ENCODE data around the gene POLR2B. TPM values are rescaled to one million over a fixed set of nuclear protein-coding genes. Genes with fewer than 3 reads are reported as not detected.

The POLR2B gene
- total RNA-seq, 1 experiment from 2014 or later = 108 TPM

- Mint-ChIP-seq H3K4me3 (0 out of 5 replicates have a peak overlapping the region, but pooled peaks of 1 of the 2 experiments have one; percentile 0), H3K27me3 (ENCODE audit: low read depth) (no peaks in the 10 kb centered on the region), H3K36me3 (ENCODE audit: insufficient read depth in 1 of 3, low read depth in 3 of 3) (peaks cover 8 to 18% (median 8%) of the 10 kb centered on the region in 3 experiments), H3K9me3 (no peaks in the 10 kb centered on the region; a peak in 1 of 5 replicates), H3K27ac (peak overlapping the region in 2 of 3 experiments; percentile 6 to 40; a peak in 3 of 7 replicates), H3K4me1 (peaks cover 8 to 13% of the 10 kb centered on the region in 2 experiments; a peak in 3 of 4 replicates)
- Histone ChIP-seq H3K79me1 (ENCODE audit: insufficient read depth, low read depth, low read length, poor library complexity, severe bottlenecking) (peaks cover 2% of the 10 kb centered on the region), H2BK12ac (ENCODE audit: insufficient read length, low read depth, low read length) (no peak overlapping the region), H3K27ac (ENCODE audit: insufficient read length, low read depth, low read length) (no peak overlapping the region), H2BK5ac (ENCODE audit: insufficient read length, low read length) (no peak overlapping the region), H2AK5ac (ENCODE audit: insufficient read length, low read length) (no peak overlapping the region), H2BK20ac (ENCODE audit: low read depth, low read length, poor library complexity, severe bottlenecking) (no peak overlapping the region), H3K4me2 (ENCODE audit: insufficient read depth, insufficient read length, low read length) (no peak overlapping the region), H3K23me2 (ENCODE audit: insufficient read length, low read depth, low read length, poor library complexity, severe bottlenecking) (peaks cover 4% of the 10 kb centered on the region), H4K5ac (ENCODE audit: insufficient read length, low read depth, low read length) (no peak overlapping the region), H3K18ac (ENCODE audit: insufficient read length, low read depth, low read length) (no peak overlapping the region), H4K8ac (replicated peaks; ENCODE audit: insufficient read length, low read depth, low read length) (no peak overlapping the region), H2BK15ac (ENCODE audit: low read depth, low read length) (no peak overlapping the region), H3K9ac (ENCODE audit: extremely low read depth, insufficient read length, low read length) (no peak overlapping the region), H3K79me2 (ENCODE audit: insufficient read depth, low read length) (peaks cover 32% of the 10 kb centered on the region; the same call in 1 of the 2 replicates), H2BK120ac (ENCODE audit: low read depth, low read length, poor library complexity, severe bottlenecking) (no peak overlapping the region), H3K14ac (ENCODE audit: insufficient read depth, low read length) (no peak overlapping the region), H4K91ac (ENCODE audit: insufficient read length, low read depth, low read length) (no peak overlapping the region), H3K56ac (ENCODE audit: insufficient read length, low read depth, low read length) (no peak overlapping the region), H4K20me1 (ENCODE audit: control insufficient read depth, insufficient read depth, insufficient read length) (no peaks in the 10 kb centered on the region), H3K4ac (ENCODE audit: low read depth, low read length) (no peak overlapping the region), H3K9me3 (ENCODE audit: control insufficient read depth, low read depth, low read length) (no peaks in the 10 kb centered on the region), H3K4me1 (ENCODE audit: insufficient read depth, low read length) (no peaks in the 10 kb centered on the region), H2AFZ (ENCODE audit: low read length) (no peak overlapping the region), H3K23ac (ENCODE audit: insufficient read length, low read depth, low read length) (no peak overlapping the region), H3T11ph (ENCODE audit: low read length) (no peak overlapping the region), H3K27me3 (ENCODE audit: insufficient read depth, low read length) (no peaks in the 10 kb centered on the region)
- no CpG with 5 or more reads among the region's 4 CpGs for WGBS (ENCODE audit: extremely low coverage, insufficient read length, low lambda C conversion rate)
- TF ChIP-seq, protein P1, sequence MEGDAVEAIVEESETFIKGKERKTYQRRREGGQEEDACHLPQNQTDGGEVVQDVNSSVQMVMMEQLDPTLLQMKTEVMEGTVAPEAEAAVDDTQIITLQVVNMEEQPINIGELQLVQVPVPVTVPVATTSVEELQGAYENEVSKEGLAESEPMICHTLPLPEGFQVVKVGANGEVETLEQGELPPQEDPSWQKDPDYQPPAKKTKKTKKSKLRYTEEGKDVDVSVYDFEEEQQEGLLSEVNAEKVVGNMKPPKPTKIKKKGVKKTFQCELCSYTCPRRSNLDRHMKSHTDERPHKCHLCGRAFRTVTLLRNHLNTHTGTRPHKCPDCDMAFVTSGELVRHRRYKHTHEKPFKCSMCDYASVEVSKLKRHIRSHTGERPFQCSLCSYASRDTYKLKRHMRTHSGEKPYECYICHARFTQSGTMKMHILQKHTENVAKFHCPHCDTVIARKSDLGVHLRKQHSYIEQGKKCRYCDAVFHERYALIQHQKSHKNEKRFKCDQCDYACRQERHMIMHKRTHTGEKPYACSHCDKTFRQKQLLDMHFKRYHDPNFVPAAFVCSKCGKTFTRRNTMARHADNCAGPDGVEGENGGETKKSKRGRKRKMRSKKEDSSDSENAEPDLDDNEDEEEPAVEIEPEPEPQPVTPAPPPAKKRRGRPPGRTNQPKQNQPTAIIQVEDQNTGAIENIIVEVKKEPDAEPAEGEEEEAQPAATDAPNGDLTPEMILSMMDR (conservative IDR thresholded peaks at IDR 0.05) = no peak
- DNase-seq = no peak
Measured at GRCh38 chr4:56981795-56982201, 3.1 kb downstream of the POLR2B start.

Data from H9 (cell line).